ENCODE measurements around the gene EGLN3. TPM values are rescaled to one million over a fixed set of nuclear protein-coding genes. Genes with fewer than 3 reads are reported as not detected.

Gene EGLN3
- total RNA-seq, 1 donor from 2014 or later: 10.5 TPM

DNA sequence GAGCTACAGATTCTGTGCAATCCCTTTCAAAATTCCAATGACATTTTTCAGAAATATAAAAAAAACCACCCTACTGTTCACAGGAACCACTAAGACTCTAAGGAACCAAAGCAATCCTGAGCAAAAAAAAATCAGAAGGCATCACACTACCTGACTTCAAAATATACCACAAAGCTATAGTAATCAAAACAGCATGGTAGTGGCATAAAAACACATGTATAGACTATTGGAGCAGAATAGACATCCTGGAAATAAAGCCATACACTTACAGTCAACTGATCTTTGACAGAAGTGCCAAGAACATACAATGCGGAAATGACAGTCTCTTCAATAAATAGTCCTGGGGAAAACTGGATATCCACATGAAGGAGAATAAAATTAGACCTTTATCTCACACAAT, 56.5 kb downstream of the EGLN3 start:
- Histone ChIP-seq H3K27ac (no peak overlapping the region), H3K4me3 (no peak overlapping the region), H3K4me1 (no peaks in the 10 kb centered on the region), H3K27me3 (ENCODE audit: low read depth) (no peaks in the 10 kb centered on the region), H3K9me3 (peaks cover 7% of the 10 kb centered on the region), H3K36me3 (no peaks in the 10 kb centered on the region)
- TF ChIP-seq, protein P1, sequence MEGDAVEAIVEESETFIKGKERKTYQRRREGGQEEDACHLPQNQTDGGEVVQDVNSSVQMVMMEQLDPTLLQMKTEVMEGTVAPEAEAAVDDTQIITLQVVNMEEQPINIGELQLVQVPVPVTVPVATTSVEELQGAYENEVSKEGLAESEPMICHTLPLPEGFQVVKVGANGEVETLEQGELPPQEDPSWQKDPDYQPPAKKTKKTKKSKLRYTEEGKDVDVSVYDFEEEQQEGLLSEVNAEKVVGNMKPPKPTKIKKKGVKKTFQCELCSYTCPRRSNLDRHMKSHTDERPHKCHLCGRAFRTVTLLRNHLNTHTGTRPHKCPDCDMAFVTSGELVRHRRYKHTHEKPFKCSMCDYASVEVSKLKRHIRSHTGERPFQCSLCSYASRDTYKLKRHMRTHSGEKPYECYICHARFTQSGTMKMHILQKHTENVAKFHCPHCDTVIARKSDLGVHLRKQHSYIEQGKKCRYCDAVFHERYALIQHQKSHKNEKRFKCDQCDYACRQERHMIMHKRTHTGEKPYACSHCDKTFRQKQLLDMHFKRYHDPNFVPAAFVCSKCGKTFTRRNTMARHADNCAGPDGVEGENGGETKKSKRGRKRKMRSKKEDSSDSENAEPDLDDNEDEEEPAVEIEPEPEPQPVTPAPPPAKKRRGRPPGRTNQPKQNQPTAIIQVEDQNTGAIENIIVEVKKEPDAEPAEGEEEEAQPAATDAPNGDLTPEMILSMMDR (IDR thresholded peaks at IDR 0.05): no peak
- ATAC-seq (no peak), DNase-seq (no peak)
- intact Hi-C loops (cut with DNase I): no loop called here

DNA sequence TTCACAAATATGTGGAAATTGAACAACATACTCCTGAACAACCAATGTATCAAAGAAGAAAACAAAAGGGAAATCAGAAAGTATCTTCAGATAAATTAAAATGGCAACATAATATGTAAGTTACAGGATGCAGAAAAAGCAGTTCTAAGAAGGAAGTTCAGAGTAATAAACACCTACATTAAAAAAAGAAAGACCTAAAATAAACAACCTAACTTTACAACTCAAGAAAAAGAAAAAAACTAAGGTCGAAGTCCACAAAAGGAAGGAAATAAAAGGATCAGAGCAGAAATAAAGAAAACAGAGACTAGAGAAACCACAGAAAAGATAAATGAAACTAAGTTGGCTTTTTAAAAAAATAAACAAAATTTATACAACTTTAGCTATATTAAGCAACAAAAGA, 59.2 kb downstream of the EGLN3 start:
- intact Hi-C loops (cut with DNase I): no loop called here
- TF ChIP-seq, protein P1 (IDR thresholded peaks at IDR 0.05): no peak
- Histone ChIP-seq H3K36me3 (no peaks in the 10 kb centered on the region), H3K4me3 (no peak overlapping the region), H3K9me3 (peaks cover 7% of the 10 kb centered on the region), H3K4me1 (no peaks in the 10 kb centered on the region), H3K27ac (no peak overlapping the region), H3K27me3 (ENCODE audit: low read depth) (no peaks in the 10 kb centered on the region)
- no peak for ATAC-seq
- no peak for DNase-seq

GRCh38 chr14:33884916-33885315, 66.0 kb downstream of the EGLN3 start:
- Histone ChIP-seq H3K27me3 (ENCODE audit: low read depth) (no peaks in the 10 kb centered on the region), H3K9me3 (no peaks in the 10 kb centered on the region)
- ATAC-seq: no peak

DNA sequence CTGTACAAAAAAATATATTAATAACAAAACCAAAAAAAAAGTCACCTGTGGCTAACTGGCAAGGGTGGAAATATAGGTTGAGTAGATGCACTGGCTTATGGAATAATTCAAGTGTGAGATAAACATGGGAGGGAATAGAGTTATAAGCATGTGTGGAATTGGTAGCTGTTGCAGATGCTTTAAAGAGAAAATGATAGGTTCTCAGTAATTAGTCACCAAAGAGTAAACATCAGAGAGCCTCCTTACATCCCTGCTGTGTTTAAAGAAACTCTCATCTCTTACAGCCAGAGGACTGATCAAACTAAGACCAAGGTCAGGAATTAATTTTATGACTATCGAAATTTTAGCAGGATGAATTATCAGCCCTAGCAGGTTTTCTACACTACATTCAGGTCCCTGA, 70.5 kb downstream of the EGLN3 start:
- TF ChIP-seq, protein P1 (IDR thresholded peaks at IDR 0.05): no peak
- H3K27ac ChIP-seq: no peak overlapping the region
- ATAC-seq (no peak), DNase-seq (no peak)
- H3K4me3 ChIP-seq: no peak overlapping the region
- H3K4me1 ChIP-seq: no peaks in the 10 kb centered on the region
- H3K36me3 ChIP-seq: no peaks in the 10 kb centered on the region
- H3K9me3 ChIP-seq: peaks cover 19% of the 10 kb centered on the region
- intact Hi-C loops (cut with DNase I): no loop called here
- H3K27me3 ChIP-seq (ENCODE audit: low read depth): no peaks in the 10 kb centered on the region

More at GRCh38 chr14:33884916-33885315, 66.0 kb downstream of the EGLN3 start:
- Histone ChIP-seq H3K4me1 (no peaks in the 10 kb centered on the region), H3K27ac (no peak overlapping the region), H3K36me3 (no peaks in the 10 kb centered on the region), H3K4me3 (no peak overlapping the region)
- TF ChIP-seq, protein P1 (IDR thresholded peaks at IDR 0.05): no peak
- intact Hi-C loops (cut with DNase I): no loop called here
- DNase-seq: no peak

DNA sequence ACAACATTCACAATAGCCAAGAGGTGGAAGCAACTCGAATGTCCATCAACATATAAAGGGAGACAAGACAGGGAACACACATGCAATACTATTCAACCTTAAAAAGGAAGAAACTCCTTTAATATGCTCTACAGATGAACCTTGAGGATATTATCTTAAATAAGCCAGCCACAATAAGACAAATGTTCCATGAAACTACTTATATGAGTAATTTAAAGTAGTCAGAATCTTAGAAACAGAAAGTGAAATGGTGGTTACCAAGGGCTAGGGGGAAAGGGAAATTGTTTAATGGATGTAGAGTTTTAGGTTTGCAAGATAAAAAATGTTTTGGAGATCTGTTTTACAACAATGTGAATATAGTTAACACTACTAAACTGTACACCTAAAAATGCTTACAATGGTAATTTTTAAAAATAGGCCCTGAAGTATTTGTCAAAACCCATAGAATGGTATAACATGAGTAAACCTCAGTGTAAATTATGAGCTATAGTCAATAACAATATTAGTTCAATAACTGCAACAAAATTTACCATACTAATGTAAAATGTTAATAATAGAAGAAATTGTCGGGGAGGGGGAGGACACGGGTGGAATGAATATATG, 71.1 kb downstream of the EGLN3 start:
- intact Hi-C loops (cut with DNase I): no loop called here
- H3K4me1 ChIP-seq: no peaks in the 10 kb centered on the region
- ATAC-seq: no peak
- H3K27me3 ChIP-seq (ENCODE audit: low read depth): no peaks in the 10 kb centered on the region
- DNase-seq: no peak
- no peaks in the 10 kb centered on the region for H3K36me3 ChIP-seq
- no peak overlapping the region for H3K4me3 ChIP-seq
- no peak overlapping the region for H3K27ac ChIP-seq
- H3K9me3 ChIP-seq: peaks cover 19% of the 10 kb centered on the region
- TF ChIP-seq, protein P1 (IDR thresholded peaks at IDR 0.05): no peak
